HT-29 (cell line): ENCODE results near the gene MUC5B. TPM values are rescaled to one million over a fixed set of nuclear protein-coding genes. Genes with fewer than 3 reads are reported as not detected.
"Not testable (repeated sequence)": the region's sequence is repeated elsewhere in the genome, so short reads cannot be mapped to it uniquely, and the experiment has no call there.

Experiments
- DNase-seq: peaks from one replicate; pipeline ENCODE4 v3.0.0-alpha.2; 2015; ENCODE audit warnings: low spot score
- total RNA-seq: library from RNA; depleted of rRNA; stranded (reverse); fragments of >200 nt; shearing (Covaris generic); gene quantifications from 2 replicates; pipeline ENCODE4 v1.2.3, GENCODE V29; 2014

Gene MUC5B
- total RNA-seq, 1 experiment from 2014 or later, result 4.3 TPM

DNA sequence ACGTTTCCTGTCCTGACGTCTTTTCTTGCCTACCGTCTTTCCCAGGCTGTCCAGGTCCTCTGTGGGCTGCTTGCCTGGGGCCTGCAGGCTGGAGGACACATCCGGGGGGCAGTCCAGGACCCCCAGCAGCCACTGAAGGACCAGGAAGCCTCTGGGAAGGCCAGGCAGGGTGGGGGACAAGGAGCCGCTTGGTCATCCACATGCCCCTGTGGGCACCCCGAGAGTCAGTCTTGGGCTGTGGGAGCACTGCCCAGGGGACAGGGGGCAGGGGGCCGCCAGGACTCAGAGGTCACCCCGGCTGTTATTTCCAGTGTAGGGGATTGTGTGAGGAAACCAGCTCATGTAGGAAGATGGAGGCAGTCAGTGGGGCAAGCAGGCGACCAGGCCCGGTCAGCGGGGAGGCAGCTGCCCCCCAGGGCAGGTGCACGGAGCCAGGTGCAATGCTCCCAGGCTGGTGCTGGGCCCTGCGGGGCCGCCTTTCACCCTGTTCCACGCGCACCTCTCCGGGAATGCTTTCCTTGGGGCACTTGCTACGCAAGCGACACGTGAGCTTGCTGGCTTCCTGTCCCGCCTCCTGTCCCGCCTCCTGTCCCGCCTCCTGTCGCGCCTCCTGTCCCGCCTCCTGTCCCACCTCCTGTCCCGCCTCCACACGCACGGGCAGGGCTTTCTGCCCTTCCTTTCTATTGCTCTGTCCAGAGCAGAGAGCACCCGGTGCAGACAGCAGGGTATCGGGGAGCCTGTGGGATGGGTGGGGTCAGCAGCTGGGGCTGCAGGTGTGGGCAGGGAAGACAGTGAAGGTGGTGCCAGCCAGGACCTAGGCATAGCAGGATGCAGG is 39.5 kb downstream of the MUC5B start:
- peak; percentile 94 for DNase-seq

DNA sequence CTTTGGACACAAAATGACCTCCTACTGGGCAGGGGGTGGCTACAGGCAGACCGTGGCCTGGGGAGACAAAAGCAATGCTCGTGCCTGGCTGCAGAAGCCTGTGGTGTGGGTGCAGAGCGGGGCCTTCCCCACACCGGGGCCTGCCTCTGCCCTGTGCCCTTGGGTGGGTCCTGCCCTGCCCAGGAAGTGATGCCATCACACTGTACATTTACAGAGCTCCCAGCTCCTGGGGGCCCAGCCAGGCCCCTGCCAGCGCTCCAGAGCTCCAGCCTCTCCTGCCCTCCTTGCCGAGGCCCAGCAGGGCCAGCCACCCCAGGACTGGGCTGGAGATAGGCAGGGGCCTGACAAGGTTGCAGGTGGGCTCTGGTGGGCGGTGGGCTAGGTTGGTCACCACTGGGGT is 40.1 kb downstream of the MUC5B start:
- DNase-seq, result no peak

DNA sequence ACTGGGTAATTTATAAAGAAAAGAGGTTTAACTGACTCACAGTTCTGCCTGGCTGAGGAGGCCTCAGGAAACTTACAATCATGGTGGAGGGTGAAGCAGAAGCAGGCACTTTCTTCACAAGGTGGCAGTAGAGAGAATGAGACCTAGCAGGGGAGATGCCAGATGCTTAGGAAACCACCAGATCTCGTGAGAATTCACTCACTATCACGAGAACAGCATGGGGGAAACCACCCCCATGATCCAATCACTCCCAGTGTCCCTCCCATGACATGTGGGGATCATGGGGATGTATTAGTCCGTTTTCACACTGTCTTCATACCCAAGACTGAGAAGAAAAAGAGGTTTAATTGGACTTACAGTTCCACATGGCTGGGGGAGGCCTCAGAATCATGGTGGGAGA is 41.6 kb downstream of the MUC5B start:
- DNase-seq, result peak; percentile 68

DNA sequence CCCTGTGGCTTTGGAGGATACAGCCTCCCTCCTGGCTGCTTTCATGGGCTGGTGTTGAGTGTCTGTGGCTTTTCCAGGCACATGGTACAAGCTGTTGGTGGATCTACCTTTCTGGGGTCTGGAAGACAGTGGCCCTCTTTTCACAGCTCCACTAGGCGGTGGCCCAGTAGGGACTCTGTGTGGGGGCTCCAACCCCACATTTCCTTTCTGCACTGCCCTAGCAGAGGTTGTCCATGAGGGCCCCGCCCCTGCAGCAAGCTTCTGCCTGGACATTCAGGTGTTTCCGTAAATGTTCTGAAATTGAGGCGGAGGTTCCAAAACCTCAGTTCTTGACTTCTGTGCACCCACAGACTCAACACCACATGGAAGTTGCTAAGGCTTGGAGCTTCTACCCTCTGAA is 42.6 kb downstream of the MUC5B start:
- DNase-seq, result not testable (repeated sequence)

DNA sequence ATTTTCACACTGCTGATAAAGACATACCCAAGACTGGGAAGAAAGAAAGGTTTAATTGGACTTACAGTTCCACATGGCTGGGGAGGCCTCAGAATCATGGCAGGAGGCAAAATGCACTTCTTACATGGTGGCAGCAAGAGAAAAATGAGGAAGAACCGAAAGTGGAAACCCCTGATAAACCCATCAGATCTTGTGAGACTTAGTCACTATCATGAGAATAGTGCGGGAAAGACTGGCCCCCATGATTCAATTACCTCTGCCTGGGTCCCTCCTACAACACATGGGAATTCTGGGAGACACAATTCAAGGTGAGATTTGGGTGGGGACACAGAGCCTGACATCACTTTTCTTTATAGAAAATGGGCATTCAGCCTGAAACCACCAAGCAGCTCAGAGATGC is 44.1 kb downstream of the MUC5B start:
- DNase-seq, result not testable (repeated sequence)

DNA sequence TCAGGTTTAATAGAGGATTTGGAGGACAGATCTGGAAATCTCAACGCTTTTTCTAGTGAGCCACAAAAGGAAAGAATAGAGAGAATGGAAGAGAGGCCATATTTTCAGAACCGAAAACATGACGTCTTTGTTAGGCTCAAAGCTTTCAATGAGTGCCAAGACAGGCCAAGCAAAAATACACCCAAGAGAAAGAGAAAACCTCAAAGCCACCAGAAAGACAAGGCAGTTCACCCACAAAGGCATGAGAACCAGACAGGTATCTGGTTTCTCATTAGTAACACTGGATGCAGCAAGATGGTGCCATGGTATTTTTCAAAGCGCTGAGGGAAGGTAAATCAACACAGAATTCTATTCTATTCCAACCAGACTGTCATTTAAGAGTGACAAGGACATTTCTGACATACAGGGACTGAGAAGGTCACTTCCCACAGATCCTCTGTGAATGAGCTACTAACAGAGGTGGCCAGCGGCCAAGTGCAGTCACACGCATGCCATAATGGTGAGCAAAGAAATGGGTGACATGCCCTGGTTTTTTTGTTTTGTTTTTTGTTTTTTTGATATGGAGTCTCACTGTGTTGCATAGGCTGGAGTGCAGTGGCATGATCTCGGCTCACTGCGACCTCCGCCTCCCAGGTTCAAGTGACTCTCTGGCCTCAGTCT is 44.7 kb downstream of the MUC5B start:
- DNase-seq, result no peak

DNA sequence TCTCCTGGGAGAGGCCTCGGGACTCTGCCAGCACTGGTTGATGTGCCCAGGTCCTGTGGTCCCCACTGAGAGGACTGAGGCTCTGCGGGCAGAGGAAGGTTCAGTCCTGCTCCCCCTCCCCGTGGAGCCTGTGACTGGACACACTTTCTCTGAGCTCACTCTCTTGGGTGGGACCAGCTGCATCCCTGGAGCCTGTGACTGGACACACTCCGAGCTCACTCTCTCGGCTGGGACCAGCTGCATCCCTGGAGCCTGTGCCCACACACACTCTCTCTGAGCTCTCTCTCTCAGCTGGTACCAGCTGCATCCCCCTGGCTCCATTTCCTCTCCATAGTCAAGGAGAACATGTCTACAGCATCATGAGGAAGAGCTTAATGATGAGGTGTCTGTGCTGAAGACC is 47.1 kb downstream of the MUC5B start:
- no peak for DNase-seq

DNA sequence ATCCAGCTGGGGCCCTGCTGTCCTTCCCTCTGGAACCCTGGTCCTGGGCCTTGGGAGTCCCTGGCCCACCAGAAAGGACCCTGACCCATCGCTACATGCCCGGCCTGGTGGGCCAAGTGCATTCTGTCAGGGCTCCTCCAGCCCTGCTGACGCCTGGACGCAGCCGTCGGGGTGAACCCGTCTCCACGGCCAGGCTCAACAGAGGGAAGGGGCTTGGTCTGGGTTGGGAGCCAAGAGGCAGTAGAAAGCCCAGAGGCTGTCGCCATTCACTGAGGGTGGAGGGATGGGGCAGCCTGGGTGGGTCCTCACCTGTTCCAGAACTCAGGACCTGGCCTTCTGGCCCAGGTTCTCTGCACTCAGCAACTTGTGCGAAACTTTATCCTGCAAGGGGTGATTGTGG is 47.6 kb downstream of the MUC5B start:
- no peak for DNase-seq

DNA sequence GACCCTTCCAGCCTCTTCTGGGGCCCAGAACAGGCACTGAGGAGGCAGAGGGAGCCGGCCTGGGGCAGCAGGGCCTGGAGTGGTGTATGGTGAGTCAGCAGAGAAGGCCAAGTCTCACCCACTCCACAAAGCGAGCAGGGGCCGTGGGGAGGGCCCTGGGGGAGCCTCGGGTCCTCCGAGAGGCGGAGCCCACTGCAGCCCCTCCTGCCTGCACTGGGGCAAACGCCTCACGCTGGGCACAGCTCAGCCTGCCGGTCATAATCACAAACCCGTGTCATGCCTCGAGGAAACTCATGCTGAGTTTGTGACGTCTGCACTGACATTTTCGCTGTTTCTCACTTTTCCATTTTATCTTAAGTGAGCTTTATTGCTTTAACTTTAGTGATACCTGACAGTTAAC is 48.1 kb downstream of the MUC5B start:
- no peak for DNase-seq

DNA sequence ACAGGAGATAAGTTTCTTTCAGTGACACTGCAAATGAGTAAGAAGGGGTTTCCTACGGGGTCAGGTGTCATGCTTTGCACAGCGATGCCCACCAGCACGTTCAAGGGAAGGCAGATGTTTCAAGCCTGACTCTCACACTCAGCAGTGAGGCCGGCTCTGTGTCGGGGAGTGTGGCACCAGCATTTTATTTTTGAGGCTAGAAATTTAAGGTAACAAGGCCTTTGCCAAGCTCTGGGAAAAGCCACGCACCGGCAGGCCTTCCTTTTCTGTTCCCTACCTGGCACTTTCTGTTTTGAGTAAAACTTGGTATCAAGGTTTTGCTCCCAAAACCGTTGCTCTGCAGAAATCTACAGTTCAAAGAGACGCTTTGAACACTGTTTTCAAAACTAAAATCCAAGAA is 48.5 kb downstream of the MUC5B start:
- DNase-seq, result no peak

DNA sequence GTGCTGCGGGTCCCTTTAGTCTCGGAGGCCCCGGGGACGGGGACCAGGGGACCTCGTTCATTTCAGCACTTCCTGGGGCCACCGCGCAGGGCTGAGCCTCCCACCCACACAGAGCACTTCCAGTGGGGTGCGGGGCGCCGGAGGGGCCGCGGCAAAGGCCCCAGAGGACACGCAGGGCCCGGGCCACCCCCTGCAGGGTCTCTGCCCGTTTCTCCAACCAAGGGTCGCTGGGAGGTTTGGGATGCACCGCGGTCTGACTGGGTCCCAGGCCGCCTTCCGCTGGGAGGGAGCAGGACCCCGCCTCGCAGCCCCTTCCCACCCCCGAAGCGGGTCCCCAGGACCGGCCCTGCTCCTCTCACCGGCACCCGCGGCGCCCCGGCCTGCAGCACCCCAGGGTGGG is 49.1 kb downstream of the MUC5B start:
- no peak for DNase-seq

DNA sequence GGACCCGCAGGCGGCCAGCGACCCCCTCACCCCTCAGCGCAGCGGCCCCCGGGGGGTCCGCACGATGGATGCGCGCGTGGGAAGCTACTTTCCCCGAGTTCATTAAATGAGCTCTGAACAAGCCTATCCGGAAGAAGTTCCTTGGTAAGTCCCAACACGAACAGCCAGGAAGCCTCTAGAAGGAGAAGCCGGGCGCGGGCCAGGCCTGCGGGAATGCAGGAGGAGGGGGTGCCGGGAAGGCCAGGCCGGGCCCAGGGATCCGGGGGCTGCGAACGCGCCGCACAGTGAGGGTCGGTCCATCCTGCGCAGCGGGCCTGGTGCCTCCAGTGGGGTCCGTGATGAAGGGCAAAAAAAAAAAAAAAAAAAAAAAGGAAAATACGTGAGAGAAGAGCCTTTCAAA is 49.7 kb downstream of the MUC5B start:
- no peak for DNase-seq

DNA sequence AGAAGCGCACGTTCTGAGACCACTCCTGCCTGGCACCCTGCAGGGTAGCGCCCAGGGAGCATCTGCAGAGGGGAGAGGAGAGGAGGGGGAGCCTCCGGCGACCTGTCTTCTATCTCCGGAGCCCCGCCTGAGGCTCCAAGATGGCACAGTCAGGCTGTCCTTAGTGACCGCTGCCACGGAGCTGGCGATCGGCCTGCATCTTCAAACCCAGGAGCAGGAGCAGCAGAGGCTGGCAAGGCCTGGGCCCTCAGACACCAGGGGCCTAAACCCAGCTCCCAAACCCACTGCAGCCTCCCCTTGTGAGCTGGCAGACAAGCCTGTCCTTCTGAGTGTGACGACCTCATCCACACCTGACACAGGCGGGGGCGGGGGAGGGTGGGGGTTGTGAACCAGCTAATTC is 51.6 kb downstream of the MUC5B start:
- no peak for DNase-seq

DNA sequence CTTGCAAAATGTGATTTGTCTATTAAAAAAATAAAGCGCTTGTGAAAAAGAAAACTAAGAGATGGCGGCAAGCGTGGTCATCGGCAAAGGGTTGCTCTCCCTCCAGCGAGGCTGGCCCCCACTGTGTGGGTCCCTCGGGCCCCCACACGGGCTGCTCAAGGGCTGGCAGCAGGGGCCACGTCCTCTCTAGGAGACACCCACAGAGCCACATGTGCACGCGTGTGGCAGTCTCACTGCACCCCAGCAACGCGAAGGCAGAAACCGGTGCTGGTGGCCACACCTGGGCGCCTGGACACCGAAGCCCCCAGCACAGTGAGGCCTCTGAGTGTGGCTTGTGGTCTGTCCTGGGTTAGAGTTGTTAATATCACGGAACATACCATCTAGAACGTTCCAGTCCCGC is 52.2 kb downstream of the MUC5B start:
- DNase-seq, result no peak

DNA sequence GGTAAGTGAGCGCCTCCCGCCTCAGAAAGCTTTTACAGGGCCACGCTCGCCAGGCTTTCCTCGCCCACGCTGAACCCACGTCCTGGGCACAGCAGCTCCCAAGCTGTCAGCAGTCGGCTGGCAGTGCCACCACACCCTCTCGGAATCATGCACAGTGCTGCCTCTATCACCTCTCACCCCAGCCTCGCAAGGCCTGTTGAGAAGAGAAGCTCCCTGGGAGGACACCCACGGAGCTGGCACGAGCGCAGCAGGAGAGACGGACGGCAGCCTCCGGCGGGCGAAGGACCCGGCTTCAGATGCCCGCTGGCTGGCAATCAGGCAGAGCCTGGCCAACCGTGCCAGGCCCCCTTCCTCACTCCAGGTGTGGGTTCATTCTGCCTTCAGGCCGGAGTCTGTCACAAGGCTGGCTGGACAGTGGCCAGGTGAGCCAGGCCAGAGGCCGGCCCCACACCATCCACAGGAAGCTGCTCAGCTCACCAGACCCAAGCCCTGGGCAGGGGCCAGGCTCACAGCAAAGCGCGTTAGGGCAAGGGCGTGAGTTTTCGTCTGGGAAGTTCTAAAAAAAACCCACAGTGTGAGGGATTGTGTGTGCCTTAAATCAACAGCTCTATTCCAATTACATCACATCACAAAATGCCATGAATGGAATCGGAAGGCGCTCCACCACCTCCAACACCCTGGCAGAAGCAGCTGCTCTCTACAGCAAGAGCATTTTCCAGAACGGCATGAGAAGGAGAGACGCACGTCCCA is 53.4 kb downstream of the MUC5B start:
- no peak for DNase-seq

DNA sequence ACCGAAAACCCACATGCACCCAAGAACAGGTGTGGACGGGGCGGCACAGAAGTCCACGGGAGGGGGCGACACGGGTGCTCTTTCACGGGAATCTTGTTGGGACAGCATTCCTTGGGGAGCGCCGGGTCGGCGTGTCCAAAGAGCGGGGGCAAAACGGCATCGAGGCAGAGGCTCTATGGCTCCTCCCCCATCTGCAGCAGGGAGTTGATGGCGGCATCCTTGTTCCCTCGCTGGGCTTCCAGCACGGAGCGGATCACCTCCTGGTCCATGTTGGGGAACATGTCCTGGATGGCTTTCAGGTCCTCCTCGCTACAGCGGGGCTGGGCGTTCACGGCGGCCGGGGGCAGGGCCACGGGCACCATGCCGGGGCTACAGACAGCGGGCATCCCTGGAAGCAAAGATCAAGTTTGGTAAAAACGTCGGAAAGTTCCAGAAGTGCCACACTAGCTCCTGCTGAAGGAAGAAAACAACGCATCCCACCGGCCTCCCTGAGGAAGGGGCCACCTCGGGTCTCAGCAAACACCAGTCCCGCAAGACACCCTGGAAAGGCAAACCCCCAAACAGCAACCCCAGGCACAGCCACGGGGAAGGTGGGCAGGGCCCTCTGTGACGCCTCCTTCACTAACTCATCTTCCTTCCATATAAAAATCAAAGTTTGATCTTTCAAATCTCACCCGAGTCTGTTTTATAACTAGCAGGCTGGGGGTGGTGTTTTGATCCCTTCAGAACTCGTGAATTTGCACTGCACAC is 54.2 kb downstream of the MUC5B start:
- DNase-seq, result no peak

DNA sequence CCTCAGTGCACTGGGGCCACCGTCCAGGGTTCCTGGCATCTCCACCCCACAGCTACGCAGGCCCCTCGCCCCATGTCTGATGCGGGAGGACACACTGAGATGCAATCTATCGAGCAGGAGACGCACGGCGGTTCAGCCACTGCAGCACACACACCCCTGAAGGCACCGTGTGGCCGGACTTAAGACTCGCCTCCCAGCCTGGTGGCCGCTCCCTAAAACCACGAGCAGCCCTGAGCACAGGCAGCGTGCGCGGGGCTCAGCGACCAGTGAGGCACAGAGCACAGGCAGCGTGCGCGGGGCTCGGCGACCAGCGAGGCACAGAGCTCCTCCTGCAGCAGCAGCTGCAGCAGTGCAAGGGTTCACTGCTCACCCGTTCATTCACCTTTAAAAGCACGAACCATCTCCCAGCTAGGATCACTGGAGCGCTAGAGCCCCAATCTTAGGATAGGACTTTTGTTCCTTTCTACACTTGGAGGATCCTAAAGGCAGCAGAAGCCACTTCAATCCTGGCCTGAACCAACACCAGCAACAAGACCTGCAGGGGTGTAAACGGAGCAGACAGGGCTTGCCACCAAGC is 55.2 kb downstream of the MUC5B start:
- no peak for DNase-seq

DNA sequence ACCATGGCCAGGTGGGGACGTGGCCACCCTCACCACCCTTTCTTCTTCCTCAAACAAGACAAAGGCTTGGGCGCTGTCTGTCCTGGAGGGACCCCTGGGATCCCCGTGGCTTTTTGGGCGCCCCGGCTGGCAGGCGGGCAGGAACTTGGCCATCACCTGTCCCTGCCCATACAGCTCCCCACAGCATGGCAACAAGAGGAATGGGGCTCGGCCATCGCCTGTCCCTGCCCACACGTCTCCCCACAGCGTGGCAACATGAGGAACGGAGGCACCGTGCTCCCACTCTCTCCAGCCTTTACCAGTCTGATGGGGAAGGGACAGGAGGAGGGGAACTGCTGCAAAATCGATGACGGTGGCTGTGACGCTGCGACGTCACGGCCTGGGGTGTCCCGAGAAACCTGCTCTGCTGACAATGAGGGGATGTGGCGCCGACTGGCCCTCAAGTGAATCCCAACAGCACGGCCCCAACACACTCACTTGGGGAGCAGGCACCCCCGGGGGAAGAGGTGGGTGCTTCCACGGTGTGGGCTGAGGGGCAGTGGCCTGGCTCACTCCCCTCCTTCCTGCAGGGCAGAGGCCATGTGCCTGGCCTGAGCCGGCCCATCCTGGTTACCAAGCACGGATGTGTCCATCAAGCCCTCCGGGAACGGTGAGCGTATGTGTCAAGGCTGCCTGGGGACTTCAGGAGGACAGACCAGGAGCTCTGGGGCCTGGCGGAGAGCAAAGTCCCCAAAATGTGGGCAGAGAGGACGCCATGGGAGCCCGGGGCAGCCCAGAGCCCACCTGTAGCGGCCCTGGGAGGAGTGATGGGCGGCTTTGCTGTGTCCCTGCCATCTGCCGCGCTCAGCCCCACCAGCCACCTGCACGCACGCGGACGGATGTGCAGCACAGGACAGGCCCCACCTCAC is 56.2 kb downstream of the MUC5B start:
- no peak for DNase-seq

DNA sequence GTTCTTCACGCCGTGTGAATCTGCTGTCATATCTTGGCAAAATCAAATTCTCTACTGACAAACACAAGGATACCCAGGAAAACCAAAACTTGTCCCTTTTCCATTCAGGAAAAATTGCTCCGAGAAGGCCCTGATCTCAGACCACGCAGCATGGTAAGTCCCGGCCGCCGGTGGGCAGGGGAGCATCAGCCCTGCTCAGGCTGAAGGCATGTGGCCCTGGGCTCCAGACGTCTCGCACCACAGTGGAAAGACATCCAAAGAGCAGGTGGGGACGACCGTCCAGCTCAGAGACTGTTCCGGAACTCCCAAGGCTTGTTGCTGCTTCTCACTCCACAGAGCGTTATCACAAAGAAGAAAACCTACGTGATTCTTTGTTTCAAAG is 56.8 kb downstream of the MUC5B start:
- no peak for DNase-seq
